Activated naive CD4-positive, alpha-beta T cell treated with Interleukin-2 at 50 U/mL for 16 hours (primary cell): ENCODE measurements around the gene SKI.

Experiments
- DNase-seq: peaks from one replicate; pipeline ENCODE4 v3.0.0-alpha.2; 2020

The SKI gene

GRCh38 chr1:2344744-2345296 lies 116.7 kb downstream of the SKI start:
- no peak for DNase-seq

DNA sequence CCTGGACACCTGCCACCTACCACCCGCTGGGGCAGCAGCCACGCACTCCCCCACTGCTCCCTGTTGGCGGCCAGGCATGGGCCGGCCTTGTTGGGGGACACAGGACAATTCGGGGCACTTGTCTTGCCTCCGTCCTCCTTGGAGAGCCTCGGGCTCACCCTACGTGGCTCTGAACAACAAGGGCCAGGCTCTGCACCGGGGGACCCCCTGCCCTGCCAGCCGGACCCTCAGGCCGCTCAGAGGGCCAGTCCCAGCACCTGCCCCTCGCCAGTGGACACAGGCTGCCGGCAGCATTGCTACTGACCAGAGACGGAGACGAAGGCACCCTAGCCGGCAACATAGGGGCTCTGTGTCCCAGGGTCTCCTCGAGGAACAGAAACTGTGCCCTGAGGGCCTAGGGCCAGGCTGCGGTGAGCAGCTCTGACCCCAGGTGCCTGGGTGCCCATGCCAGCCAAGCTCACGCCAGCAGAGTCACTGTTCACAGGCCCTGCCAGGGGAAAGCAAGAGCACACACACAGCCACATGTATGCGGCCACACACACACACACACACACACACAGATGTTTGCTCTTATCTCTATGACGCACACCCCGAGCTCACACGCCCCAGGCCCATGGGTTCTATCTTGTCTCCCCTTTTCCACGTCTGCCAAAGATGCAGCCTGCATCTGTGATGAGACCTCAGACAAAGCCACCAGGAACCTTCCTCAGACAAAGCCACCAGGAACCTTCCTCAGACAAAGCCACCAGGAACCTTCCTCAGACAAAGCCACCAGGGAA lies 117.4 kb downstream of the SKI start:
- no peak for DNase-seq

GRCh38 chr1:2346691-2347408 lies 118.7 kb downstream of the SKI start:
- no peak for DNase-seq

GRCh38 chr1:2347409-2347785 lies 119.3 kb downstream of the SKI start:
- no peak for DNase-seq

- no peak for DNase-seq
These were observed 119.8 kb downstream of the SKI start for GRCh38 chr1:2347896-2348295.

DNA sequence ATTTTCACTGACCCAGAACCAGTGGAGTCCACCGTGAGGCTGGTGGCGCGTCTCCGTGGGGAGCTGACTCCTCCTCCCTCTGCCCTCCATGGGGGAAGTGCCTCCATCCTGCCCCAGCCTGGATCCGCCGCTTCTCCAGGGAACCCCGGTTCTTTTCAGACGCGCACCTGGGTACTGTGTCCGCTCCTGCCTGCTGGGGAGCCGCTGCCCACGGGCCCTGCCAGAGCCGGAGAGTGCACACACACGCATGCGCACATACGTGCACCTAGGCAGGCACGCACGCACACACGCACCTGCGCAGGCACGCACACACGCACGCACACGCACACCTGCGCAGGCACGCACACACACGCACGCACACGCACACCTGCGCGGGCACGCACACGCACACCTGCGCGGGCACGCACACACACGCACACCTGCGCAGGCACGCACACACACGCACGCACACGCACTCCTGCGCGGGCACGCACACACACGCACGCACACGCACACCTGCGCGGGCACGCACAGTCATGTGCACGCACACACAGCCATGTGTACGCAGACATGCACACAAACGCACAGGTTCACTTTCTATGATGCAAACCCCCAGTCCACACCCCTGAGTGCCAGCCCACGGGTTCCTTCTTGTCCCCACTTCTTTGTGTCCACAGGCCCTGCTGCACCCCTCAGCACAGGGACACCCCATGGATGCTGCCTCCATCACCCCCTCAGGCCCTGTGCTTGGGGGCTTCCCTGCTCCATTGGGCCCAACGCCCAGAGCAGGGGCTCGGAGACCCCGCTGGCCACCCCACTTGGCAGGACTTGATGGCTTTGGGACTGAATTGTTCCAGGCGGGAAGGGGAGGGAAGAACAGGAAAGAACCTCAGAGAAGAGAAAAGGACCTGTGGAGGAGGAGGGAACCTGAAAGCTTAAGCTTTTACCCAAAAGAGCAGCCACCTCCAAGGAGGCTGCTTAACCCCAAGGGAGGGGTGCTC lies 120.5 kb downstream of the SKI start:
- DNase-seq: no peak

DNA sequence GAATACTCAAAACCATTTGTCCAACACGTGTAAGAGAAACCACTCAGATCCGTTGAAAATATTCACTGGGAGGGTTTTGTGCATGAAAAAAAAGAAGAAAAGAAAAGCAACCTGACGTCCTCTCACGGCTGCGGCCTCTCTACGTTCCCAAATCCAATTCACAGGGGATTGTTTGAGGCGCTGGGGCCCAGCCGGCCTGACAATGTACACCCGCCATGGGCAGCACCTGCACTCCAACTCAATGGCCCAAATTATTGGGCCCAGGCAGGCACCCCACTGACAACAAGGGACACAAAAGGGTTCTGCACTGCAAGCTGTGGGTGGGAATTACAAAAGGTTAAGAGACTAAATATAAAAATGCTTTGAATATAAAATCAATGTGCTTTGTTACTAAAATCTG lies 121.7 kb downstream of the SKI start:
- DNase-seq: no peak

DNA sequence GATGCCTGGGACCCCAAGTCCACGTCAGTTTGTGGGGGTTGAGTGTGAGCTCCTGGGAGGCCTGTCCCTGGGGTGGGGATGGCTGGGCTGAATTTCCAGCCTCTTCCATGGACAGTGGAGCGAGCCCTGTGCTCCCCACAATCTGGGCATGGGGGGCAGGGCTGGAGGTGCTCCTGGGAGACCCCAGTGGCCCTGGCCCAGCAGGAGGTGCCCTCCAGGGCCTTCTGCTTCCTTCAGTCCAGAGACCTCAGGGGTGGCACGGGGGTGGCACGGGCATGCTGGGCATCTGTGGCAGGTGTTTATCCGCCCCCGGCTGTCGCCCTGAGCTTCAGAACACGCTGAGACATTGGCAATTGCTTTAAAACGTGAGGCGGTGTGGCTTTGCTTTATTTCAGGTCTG lies 122.4 kb downstream of the SKI start:
- no peak for DNase-seq

GRCh38 chr1:2350911-2351655 lies 123.0 kb downstream of the SKI start:
- DNase-seq: no peak

GRCh38 chr1:2351723-2352122 lies 123.6 kb downstream of the SKI start:
- DNase-seq: no peak

- no peak for DNase-seq
These were observed 124.3 kb downstream of the SKI start for GRCh38 chr1:2352341-2352896.

GRCh38 chr1:2352897-2353550 lies 124.9 kb downstream of the SKI start:
- DNase-seq: no peak

DNA sequence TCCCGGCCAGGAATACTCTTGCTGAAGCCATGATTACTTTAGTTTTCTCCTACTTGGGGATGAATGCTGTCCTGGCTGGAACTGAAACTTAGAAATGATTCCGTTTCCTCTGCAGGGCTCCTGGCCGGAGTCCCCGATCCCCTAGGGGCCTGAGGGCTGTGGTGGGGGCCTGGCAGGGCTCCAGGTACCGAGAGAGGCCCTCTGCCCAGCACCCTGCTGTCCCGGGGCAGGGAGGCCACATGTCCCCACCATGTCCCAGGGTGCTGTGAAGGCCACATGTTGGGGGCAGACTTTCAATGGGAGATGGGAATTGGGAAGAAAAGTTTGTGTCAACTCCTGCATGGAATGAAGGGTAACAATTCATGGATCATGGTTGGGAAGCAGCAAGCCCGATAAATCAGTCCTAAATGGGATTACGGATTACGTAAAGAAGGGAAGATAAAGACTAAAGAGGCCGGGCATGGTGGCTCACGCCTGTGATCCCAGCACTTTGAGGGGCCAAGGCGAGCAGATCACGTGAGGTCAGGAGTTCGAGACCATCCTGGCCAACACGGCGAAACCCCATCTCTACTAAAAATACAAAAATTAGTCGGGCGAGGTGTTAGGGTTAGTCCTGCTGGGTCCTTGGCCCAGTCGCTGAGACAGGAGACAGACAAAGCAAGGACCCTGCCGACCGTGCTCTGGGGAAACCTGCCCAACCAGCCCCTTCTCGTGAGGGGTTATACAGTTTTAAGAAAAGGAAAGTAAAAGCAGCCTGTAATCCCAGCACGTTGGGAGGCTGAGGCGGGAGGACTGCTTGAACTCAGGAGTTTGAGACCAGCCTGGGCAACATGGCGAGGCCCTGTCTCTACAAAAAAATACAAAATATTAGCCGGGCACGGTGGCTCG lies 125.7 kb downstream of the SKI start:
- no peak for DNase-seq

DNA sequence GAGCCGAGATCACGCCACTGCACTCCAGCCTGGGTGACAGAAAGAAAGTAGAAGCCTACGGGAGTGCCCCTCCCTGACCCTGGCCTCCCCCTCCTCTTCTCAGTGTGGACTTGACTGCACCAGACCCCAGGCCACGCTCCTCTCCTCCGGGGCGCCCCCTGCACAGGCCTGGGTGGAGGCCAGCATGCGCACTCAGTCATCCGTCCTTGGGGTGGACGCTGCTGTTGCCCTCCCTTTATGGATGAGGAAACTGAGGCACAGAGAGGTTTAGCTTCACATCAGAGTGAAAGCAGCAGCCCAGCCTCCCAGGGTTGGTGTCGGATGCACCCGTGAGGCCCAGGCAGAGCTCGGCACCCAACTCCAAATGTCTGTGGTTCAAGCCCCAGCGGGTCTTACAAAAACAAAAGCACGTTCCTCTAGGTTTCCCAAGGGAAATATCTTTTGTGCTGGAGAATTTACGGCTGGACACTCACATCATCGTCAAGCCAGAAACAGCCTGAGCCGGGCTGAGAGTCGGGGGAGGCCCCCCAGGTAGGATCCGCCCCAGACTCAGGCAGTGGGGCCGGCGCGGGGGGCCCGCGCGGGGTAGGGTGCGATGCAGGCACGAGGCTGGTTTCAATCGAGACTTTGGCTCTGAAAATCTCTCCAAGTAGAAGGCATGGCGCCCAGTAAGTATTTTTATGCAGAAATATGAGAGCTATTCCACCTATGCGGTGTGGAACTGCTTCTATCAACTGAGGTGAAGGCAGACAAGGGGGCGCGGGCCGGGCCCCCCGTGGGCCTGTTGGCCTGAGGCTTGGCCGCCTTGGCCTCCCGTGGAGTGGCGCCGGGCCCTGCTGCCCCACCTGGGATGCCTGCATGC lies 126.6 kb downstream of the SKI start:
- DNase-seq: no peak

- no peak for DNase-seq
These were observed 127.5 kb downstream of the SKI start for GRCh38 chr1:2355373-2356261.

DNA sequence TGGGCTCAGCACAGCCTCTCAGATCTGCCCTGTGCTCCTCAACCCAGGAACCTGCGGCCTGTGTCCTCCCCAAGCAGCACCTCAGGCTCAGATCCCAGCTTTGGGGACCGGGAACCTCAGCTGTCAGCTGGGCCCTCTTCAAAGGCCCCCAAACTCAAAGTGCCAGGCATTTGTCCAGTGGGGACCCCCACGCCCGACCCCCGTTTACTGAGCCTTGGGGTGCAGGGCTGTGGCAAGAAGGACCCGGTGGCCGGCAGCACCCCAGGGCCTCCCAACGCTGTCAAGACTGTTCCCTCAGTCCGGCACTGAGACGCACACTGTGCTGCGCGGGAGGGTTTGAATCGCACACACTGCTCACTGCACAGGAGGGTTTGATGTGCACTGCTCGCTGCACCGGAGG lies 128.3 kb downstream of the SKI start:
- no peak for DNase-seq

- DNase-seq: no peak
These were observed 129.1 kb downstream of the SKI start for GRCh38 chr1:2356911-2357845.
